Neural cell (in vitro differentiated cells): ENCODE results near the gene SLC4A8. TPM values are rescaled to one million over a fixed set of nuclear protein-coding genes. Genes with fewer than 3 reads are reported as not detected.

Experiments
- H2AFZ ChIP-seq: fragments of 200-600, 300-800 bp; sonication (generic), shearing (Covaris generic); 2 replicates; pipeline ENCODE4 v1.6.0; 2014; ENCODE audit warnings: low read depth, mild to moderate bottlenecking, antibody characterized with exemption, low read length, moderate library complexity
- H3F3A ChIP-seq: fragments of 200-600 bp; shearing (Covaris generic); 2 replicates; pipeline ENCODE4 v1.6.1; 2016; ENCODE audit warnings: mild to moderate bottlenecking, moderate library complexity, mixed read lengths, antibody characterized with exemption, low read length; ENCODE audit not compliant: insufficient read depth, poor library complexity, severe bottlenecking
- H3K27ac ChIP-seq: fragments of 200-600, 300-800 bp; sonication (generic), shearing (Covaris generic); 2 replicates; pipeline ENCODE4 v1.5.1; 2014; ENCODE audit warnings: mild to moderate bottlenecking, low read length, moderate library complexity
- H3K27me3 ChIP-seq: fragments of 300-800, 200-600 bp; sonication (generic), shearing (Covaris generic); 2 replicates; pipeline ENCODE4 v1.6.0; 2014; ENCODE audit warnings: mild to moderate bottlenecking, low read depth, low read length, moderate library complexity; ENCODE audit not compliant: insufficient read depth
- H3K36me3 ChIP-seq: fragments of 300-800, 200-600 bp; sonication (generic), shearing (Covaris generic); 2 replicates; pipeline ENCODE4 v1.5.1; 2014; ENCODE audit warnings: mild to moderate bottlenecking, antibody characterized with exemption, low read length, moderate library complexity; ENCODE audit not compliant: insufficient read depth
- H3K4me2 ChIP-seq: fragments of 300-800, 200-600 bp; sonication (generic), shearing (Covaris generic); 2 replicates; pipeline ENCODE4 v1.6.0; 2014; ENCODE audit warnings: mild to moderate bottlenecking, low read length
- H3K4me3 ChIP-seq: fragments of 300-800, 200-600 bp; sonication (generic), shearing (Covaris generic); 2 replicates; pipeline ENCODE4 v1.5.1; 2014; ENCODE audit warnings: mild to moderate bottlenecking, low read length, moderate library complexity
- H3K79me2 ChIP-seq: fragments of 200-600 bp; shearing (Covaris generic); replicated peaks from 2 replicates; pipeline ENCODE4 v1.6.0; 2014; ENCODE audit warnings: mild to moderate bottlenecking, low read length, moderate library complexity; ENCODE audit not compliant: insufficient read depth
- H3K9ac ChIP-seq: fragments of 300-800, 200-600 bp; sonication (generic), shearing (Covaris generic); 2 replicates; pipeline ENCODE4 v1.6.1; 2016; ENCODE audit warnings: mild to moderate bottlenecking, low read length, mixed read lengths
- H3K9me2 ChIP-seq: fragments of 200-600 bp; shearing (Covaris generic); 2 replicates; pipeline ENCODE4 v1.6.1; 2016; ENCODE audit warnings: mild to moderate bottlenecking, low read length, mixed read lengths; ENCODE audit not compliant: insufficient read depth
- H3K9me3 ChIP-seq: fragments of 200-600, 300-800 bp; sonication (generic), shearing (Covaris generic); 2 replicates; pipeline ENCODE4 v1.6.1; 2016; ENCODE audit warnings: mild to moderate bottlenecking, mixed run types, low read length, moderate library complexity, mixed read lengths
- H4K20me1 ChIP-seq: fragments of 200-600 bp; shearing (Covaris generic); 2 replicates; pipeline ENCODE4 v1.6.1; 2016; ENCODE audit warnings: mild to moderate bottlenecking, mixed run types; ENCODE audit not compliant: insufficient read depth
- CTCF ChIP-seq: fragments of 450-650 bp; IDR thresholded peaks from 2 replicates; pipeline ENCODE4 v1.5.1; 2014; ENCODE audit warnings: antibody characterized with exemption, mild to moderate bottlenecking, moderate library complexity; ENCODE audit not compliant: poor library complexity, severe bottlenecking
- EP300 ChIP-seq: fragments of 450-650 bp; conservative IDR thresholded peaks from 2 replicates; pipeline ENCODE4 v1.6.1; 2014; ENCODE audit warnings: antibody characterized with exemption, mild to moderate bottlenecking, moderate library complexity; ENCODE audit not compliant: poor library complexity, severe bottlenecking
- EZH2 ChIP-seq: fragments of 200-600, 300-800 bp; shearing (Covaris generic), sonication (generic); IDR thresholded peaks from 2 replicates; pipeline ENCODE4 v1.6.1; 2014; ENCODE audit warnings: antibody characterized with exemption, low read length, borderline replicate concordance, mild to moderate bottlenecking; ENCODE audit not compliant: insufficient read depth, poor library complexity, severe bottlenecking
- MXI1 ChIP-seq: fragments of 450-650 bp; conservative IDR thresholded peaks from 2 replicates; pipeline ENCODE4 v1.6.1; 2014; ENCODE audit warnings: antibody characterized with exemption, mild to moderate bottlenecking; ENCODE audit not compliant: poor library complexity, severe bottlenecking
- POLR2AphosphoS5 ChIP-seq: IDR thresholded peaks from 2 replicates; pipeline ENCODE4 v1.6.1; 2012
- RAD21 ChIP-seq: fragments of 450-650 bp; conservative IDR thresholded peaks from 2 replicates; pipeline ENCODE4 v1.6.1; 2014; ENCODE audit warnings: antibody characterized with exemption, mild to moderate bottlenecking, moderate library complexity
- SMC3 ChIP-seq: fragments of 450-650 bp; conservative IDR thresholded peaks from 2 replicates; pipeline ENCODE4 v1.6.1; 2014; ENCODE audit warnings: antibody characterized with exemption, mild to moderate bottlenecking, moderate library complexity; ENCODE audit not compliant: poor library complexity
- TAF1 ChIP-seq: IDR thresholded peaks from 2 replicates; pipeline ENCODE4 v1.6.1; 2012; ENCODE audit warnings: low read depth
- polyA plus RNA-seq: library from polyadenylated mRNA; depleted of rRNA; stranded (reverse); fragments of >200 nt; gene quantifications from 2 replicates; pipeline ENCODE4 v1.2.3, GENCODE V29; 2014
- TF ChIP-seq, protein P1 (sequence below): IDR thresholded peaks from 2 replicates; pipeline ENCODE4 v1.6.1; 2012; ENCODE audit warnings: borderline replicate concordance

Gene SLC4A8
- polyA plus RNA-seq, 1 donor from 2014 or later, result 37.8 TPM

DNA sequence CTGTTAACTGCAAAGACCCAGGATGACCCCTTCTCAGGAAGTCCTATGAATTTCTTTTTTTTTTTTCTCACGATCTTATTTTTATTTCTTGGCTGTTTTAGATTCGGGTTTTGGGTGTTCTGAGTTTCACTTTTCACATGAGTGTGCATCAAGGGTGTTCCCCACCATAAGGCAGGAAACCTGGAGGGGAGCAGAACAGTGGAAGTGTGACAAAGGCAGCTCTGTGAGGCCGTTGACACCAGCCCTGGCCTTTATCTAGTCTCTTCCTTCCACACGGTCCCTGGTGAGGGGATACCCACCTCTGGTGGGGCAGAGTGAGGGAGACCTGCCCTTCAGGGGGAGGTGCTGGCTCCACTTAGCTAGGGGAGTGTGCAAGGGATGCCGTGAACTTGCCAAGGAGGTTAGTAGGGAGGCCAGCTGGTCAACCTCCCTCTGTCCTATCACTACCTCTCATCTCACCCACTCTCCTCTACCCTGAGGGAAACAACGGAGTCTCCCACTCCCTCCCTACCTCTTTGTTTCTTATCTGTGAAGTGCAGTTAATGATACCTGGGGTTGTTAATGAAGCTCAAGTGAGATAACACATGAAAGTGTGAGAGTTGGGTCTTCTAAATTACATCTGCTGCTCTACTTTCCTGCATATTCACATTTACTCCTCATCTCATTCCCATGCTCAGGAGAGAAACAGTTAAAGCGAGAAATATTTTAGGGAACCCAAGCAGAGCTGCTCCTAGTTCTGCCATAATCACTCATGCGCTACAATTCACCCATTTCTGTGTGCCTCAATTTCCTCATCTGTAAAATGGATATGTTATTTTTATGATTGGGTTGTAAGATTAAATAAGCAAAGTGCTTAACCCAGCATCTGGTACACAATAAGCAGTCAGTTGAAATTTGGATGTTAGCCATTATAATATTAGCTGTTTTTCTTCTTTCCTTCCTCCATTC is 29.1 kb upstream of the SLC4A8 start:
- no peaks in the 10 kb centered on the region for H3K36me3 ChIP-seq
- H3K9me2 ChIP-seq, result no peaks in the 10 kb centered on the region
- H3K4me2 ChIP-seq, result no peak overlapping the region
- H3K27ac ChIP-seq, result no peak overlapping the region
- H3K4me3 ChIP-seq, result no peak overlapping the region
- TF ChIP-seq TAF1 (no peak), SMC3 (no peak), EP300 (no peak), RAD21 (no peak), CTCF (no peak), POLR2AphosphoS5 (no peak), EZH2 (no peak), MXI1 (no peak)
- TF ChIP-seq, protein P1, sequence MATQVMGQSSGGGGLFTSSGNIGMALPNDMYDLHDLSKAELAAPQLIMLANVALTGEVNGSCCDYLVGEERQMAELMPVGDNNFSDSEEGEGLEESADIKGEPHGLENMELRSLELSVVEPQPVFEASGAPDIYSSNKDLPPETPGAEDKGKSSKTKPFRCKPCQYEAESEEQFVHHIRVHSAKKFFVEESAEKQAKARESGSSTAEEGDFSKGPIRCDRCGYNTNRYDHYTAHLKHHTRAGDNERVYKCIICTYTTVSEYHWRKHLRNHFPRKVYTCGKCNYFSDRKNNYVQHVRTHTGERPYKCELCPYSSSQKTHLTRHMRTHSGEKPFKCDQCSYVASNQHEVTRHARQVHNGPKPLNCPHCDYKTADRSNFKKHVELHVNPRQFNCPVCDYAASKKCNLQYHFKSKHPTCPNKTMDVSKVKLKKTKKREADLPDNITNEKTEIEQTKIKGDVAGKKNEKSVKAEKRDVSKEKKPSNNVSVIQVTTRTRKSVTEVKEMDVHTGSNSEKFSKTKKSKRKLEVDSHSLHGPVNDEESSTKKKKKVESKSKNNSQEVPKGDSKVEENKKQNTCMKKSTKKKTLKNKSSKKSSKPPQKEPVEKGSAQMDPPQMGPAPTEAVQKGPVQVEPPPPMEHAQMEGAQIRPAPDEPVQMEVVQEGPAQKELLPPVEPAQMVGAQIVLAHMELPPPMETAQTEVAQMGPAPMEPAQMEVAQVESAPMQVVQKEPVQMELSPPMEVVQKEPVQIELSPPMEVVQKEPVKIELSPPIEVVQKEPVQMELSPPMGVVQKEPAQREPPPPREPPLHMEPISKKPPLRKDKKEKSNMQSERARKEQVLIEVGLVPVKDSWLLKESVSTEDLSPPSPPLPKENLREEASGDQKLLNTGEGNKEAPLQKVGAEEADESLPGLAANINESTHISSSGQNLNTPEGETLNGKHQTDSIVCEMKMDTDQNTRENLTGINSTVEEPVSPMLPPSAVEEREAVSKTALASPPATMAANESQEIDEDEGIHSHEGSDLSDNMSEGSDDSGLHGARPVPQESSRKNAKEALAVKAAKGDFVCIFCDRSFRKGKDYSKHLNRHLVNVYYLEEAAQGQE, result no peak
- no peak overlapping the region for H2AFZ ChIP-seq
- no peaks in the 10 kb centered on the region for H3K9me3 ChIP-seq
- H3K79me2 ChIP-seq, result no peaks in the 10 kb centered on the region
- H3F3A ChIP-seq, result no peaks in the 10 kb centered on the region
- H4K20me1 ChIP-seq, result no peaks in the 10 kb centered on the region
- no peak overlapping the region for H3K9ac ChIP-seq
- peaks cover 43% of the 10 kb centered on the region for H3K27me3 ChIP-seq

DNA sequence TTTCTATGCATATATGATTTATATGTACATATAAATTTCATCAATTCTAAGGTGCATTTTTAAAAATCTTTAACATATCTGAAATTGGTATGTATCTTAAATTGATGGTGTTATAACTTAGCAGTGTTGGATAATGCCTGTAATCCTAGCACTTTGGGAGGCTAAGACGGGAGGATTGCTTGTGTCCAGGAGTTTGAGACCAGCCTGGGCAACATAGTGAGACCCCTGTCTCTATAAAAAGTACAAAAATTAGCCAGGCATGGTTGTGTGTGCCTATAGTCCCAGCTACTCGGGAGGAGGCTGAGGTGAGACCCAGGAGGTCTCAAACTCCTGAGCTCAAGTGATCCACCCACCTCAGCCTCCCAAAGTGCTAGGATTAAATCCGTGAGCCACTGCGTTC is 27.0 kb upstream of the SLC4A8 start:
- Histone ChIP-seq H3K4me3 (no peak overlapping the region), H3K27me3 (peaks cover 22% of the 10 kb centered on the region), H3F3A (no peaks in the 10 kb centered on the region), H3K9me3 (no peaks in the 10 kb centered on the region), H3K4me2 (no peak overlapping the region), H4K20me1 (no peaks in the 10 kb centered on the region), H3K36me3 (no peaks in the 10 kb centered on the region), H2AFZ (no peak overlapping the region), H3K9me2 (no peaks in the 10 kb centered on the region), H3K79me2 (no peaks in the 10 kb centered on the region), H3K27ac (no peak overlapping the region), H3K9ac (no peak overlapping the region)
- TF ChIP-seq RAD21, result no peak
- no peak for TF ChIP-seq EZH2
- TF ChIP-seq TAF1, result no peak
- TF ChIP-seq SMC3, result no peak
- TF ChIP-seq, protein P1, result no peak
